Measurements from ENCODE around the gene NKD2.
A peak's percentile ranks its signal among the peaks of the same experiment; 100 is the strongest.

NKD2 gene

GRCh38 chr5:1062761-1063568 lies 54.4 kb downstream of the NKD2 start:
- Histone ChIP-seq H2AFZ (ENCODE audit: insufficient read depth, low read length, poor library complexity) (no peak overlapping the region), H3K9me3 (ENCODE audit: insufficient read depth, low read depth, low read length) (peaks cover 2% of the 10 kb centered on the region), H4K91ac (ENCODE audit: low read depth, low read length) (no peak overlapping the region), H3K4ac (ENCODE audit: low read depth, low read length) (no peak overlapping the region), H3K4me3 (ENCODE audit: low read depth, low read length) (no peak overlapping the region), H3K27ac (ENCODE audit: low read depth, low read length) (no peak overlapping the region), H2AK5ac (ENCODE audit: low read length) (no peak overlapping the region), H3K14ac (ENCODE audit: low read length) (no peak overlapping the region), H3K27me3 (ENCODE audit: insufficient read depth, low read length) (no peaks in the 10 kb centered on the region), H3K18ac (ENCODE audit: low read length) (no peak overlapping the region), H2BK5ac (ENCODE audit: low read depth, low read length, poor library complexity) (no peak overlapping the region), H3K79me2 (ENCODE audit: control insufficient read depth, insufficient read depth, low read length, poor library complexity) (no peaks in the 10 kb centered on the region), H3K79me1 (ENCODE audit: low read length) (no peaks in the 10 kb centered on the region), H3K4me2 (ENCODE audit: low read length) (no peak overlapping the region), H4K8ac (ENCODE audit: low read depth, low read length) (no peak overlapping the region), H3K23ac (ENCODE audit: low read length) (no peak overlapping the region), H3K36me3 (ENCODE audit: control insufficient read depth in 1 of 2, insufficient read depth in 2 of 2, low read length in 2 of 2) (peaks cover 12 to 16% of the 10 kb centered on the region in 2 experiments), H2BK120ac (ENCODE audit: insufficient read depth, low read length, poor library complexity) (no peak overlapping the region), H2BK12ac (ENCODE audit: low read length) (no peak overlapping the region), H4K12ac (ENCODE audit: low read depth, low read length) (no peak overlapping the region), H3K4me1 (ENCODE audit: control insufficient read depth in 1 of 2, insufficient read depth in 2 of 2, low read length in 2 of 2) (no peaks in the 10 kb centered on the region), H3K9ac (ENCODE audit: low read length) (no peak overlapping the region)
- WGBS (ENCODE audit: extremely low coverage, insufficient coverage, insufficient read length) = no CpG with 5 or more reads among the region's 36 CpGs
- no peak for DNase-seq

DNA sequence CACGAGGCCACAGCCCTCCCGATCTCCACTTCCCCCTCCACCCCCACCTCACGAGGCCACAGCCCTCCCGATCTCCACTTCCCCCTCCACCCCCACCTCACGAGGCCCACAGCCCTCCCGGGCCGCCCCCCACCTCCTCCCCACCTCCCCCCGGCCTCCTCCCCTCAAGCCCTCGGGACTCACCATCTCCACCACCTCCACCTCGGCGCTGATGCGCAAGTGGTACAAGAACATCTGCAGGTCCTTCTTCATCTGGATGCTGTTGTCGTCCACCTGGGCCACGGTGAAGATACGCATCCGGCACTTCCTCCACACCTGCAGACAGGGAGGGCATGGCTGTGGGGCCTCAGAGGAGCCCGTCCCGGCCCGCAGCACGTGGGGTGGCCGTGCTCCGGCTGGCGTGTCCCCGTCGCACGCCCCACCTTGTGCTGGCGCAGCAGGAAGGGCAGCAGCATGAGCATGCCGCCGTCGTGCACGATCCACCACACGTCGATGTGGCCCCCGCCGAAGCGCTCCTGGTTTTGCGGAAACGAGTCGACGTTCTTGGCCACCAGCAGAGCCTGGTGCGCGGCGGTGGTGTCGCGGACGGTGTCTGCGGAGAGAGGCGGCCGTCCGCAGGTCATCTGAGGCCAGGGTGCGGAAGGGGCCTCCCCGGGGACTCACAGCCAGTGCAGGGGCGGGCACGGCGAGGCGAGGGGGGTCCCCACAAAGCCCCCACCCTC lies 55.2 kb downstream of the NKD2 start:
- Histone ChIP-seq H3K18ac (ENCODE audit: low read length) (no peak overlapping the region), H2AFZ (ENCODE audit: insufficient read depth, low read length, poor library complexity) (no peak overlapping the region), H3K79me1 (ENCODE audit: low read length) (no peaks in the 10 kb centered on the region), H3K27ac (ENCODE audit: low read depth, low read length) (no peak overlapping the region), H3K79me2 (ENCODE audit: control insufficient read depth, insufficient read depth, low read length, poor library complexity) (no peaks in the 10 kb centered on the region), H3K4ac (ENCODE audit: low read depth, low read length) (no peak overlapping the region), H2BK5ac (ENCODE audit: low read depth, low read length, poor library complexity) (no peak overlapping the region), H3K4me3 (ENCODE audit: low read depth, low read length) (no peak overlapping the region), H2BK12ac (ENCODE audit: low read length) (no peak overlapping the region), H3K23ac (ENCODE audit: low read length) (no peak overlapping the region), H2AK5ac (ENCODE audit: low read length) (no peak overlapping the region), H3K14ac (ENCODE audit: low read length) (no peak overlapping the region), H4K8ac (ENCODE audit: low read depth, low read length) (no peak overlapping the region), H3K36me3 (ENCODE audit: control insufficient read depth in 1 of 2, insufficient read depth in 2 of 2, low read length in 2 of 2) (peaks cover 12 to 16% of the 10 kb centered on the region in 2 experiments), H4K91ac (ENCODE audit: low read depth, low read length) (no peak overlapping the region), H3K27me3 (ENCODE audit: insufficient read depth, low read length) (no peaks in the 10 kb centered on the region), H2BK120ac (ENCODE audit: insufficient read depth, low read length, poor library complexity) (no peak overlapping the region), H3K4me1 (ENCODE audit: control insufficient read depth in 1 of 2, insufficient read depth in 2 of 2, low read length in 2 of 2) (no peaks in the 10 kb centered on the region), H4K12ac (ENCODE audit: low read depth, low read length) (no peak overlapping the region), H3K4me2 (ENCODE audit: low read length) (no peak overlapping the region), H3K9me3 (ENCODE audit: insufficient read depth, low read depth, low read length) (peaks cover 2% of the 10 kb centered on the region), H3K9ac (ENCODE audit: low read length) (no peak overlapping the region)
- DNase-seq = no peak
- no CpG with 5 or more reads among the region's 56 CpGs for WGBS (ENCODE audit: extremely low coverage, insufficient coverage, insufficient read length)

- no peak overlapping the region for H2BK12ac ChIP-seq (ENCODE audit: low read length)
- no peak overlapping the region for H3K4ac ChIP-seq (ENCODE audit: low read depth, low read length)
- no peaks in the 10 kb centered on the region for H3K27me3 ChIP-seq (ENCODE audit: insufficient read depth, low read length)
- 100% methylated on average over 5 of the region's 49 CpGs for WGBS (ENCODE audit: extremely low coverage, insufficient coverage, insufficient read length)
- H4K12ac ChIP-seq (ENCODE audit: low read depth, low read length) = no peak overlapping the region
- H4K8ac ChIP-seq (ENCODE audit: low read depth, low read length) = no peak overlapping the region
- no peak overlapping the region for H3K18ac ChIP-seq (ENCODE audit: low read length)
- no peak overlapping the region for H4K91ac ChIP-seq (ENCODE audit: low read depth, low read length)
- no peak overlapping the region for H3K14ac ChIP-seq (ENCODE audit: low read length)
- no peak overlapping the region for H3K27ac ChIP-seq (ENCODE audit: low read depth, low read length)
- H3K23ac ChIP-seq (ENCODE audit: low read length) = no peak overlapping the region
- no peaks in the 10 kb centered on the region for H3K79me2 ChIP-seq (ENCODE audit: control insufficient read depth, insufficient read depth, low read length, poor library complexity)
- no peaks in the 10 kb centered on the region for H3K79me1 ChIP-seq (ENCODE audit: low read length)
- H2AFZ ChIP-seq (ENCODE audit: insufficient read depth, low read length, poor library complexity) = no peak overlapping the region
- no peak for DNase-seq
- H3K4me2 ChIP-seq (ENCODE audit: low read length) = no peak overlapping the region
- peaks cover 10 to 16% of the 10 kb centered on the region in 2 experiments for H3K36me3 ChIP-seq (ENCODE audit: control insufficient read depth in 1 of 2, insufficient read depth in 2 of 2, low read length in 2 of 2)
- H3K4me3 ChIP-seq (ENCODE audit: low read depth, low read length) = peak overlapping the region; percentile 17
- H2AK5ac ChIP-seq (ENCODE audit: low read length) = no peak overlapping the region
- H3K9ac ChIP-seq (ENCODE audit: low read length) = no peak overlapping the region
- H2BK5ac ChIP-seq (ENCODE audit: low read depth, low read length, poor library complexity) = no peak overlapping the region
- no peaks in the 10 kb centered on the region for H3K4me1 ChIP-seq (ENCODE audit: control insufficient read depth in 1 of 2, insufficient read depth in 2 of 2, low read length in 2 of 2)
- H2BK120ac ChIP-seq (ENCODE audit: insufficient read depth, low read length, poor library complexity) = no peak overlapping the region
- H3K9me3 ChIP-seq (ENCODE audit: insufficient read depth, low read depth, low read length) = peaks cover 2% of the 10 kb centered on the region
These were observed 56.0 kb downstream of the NKD2 start for GRCh38 chr5:1064383-1065142.

DNA sequence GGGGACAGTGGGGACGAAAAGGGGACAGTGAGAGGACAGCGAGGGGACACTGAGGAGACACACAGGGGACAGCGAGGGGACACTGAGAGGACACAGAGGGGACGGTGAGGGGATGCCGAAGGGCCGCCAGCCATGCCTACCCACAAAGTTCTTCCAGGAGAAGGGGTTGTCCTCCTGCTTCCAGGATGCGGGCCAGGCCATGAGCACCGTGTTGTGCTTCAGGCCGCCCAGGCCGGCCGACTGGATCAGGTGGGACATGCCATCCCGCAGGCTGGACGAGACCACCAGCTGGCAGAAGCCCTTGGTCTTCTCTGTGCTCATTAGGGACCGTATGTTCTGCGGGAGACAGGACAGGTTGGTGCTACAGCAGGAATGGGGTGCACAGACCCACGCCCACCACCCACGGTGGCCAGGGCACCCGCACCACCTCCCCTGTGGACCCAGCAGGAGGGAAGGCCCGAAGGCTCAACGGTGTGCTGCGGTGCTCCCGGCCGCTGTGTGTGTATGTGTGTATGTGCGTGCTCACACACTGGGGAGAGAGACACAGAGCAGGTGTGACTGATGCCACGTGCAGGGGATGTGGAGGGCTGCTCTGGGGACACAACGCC lies 56.6 kb downstream of the NKD2 start:
- Histone ChIP-seq H2AK5ac (ENCODE audit: low read length) (no peak overlapping the region), H3K4ac (ENCODE audit: low read depth, low read length) (no peak overlapping the region), H2BK120ac (ENCODE audit: insufficient read depth, low read length, poor library complexity) (no peak overlapping the region), H3K23ac (ENCODE audit: low read length) (no peak overlapping the region), H3K36me3 (ENCODE audit: control insufficient read depth in 1 of 2, insufficient read depth in 2 of 2, low read length in 2 of 2) (peaks cover 7 to 9% of the 10 kb centered on the region in 2 experiments), H3K4me1 (ENCODE audit: control insufficient read depth in 1 of 2, insufficient read depth in 2 of 2, low read length in 2 of 2) (no peaks in the 10 kb centered on the region), H3K4me3 (ENCODE audit: low read depth, low read length) (peak overlapping the region; percentile 33), H4K12ac (ENCODE audit: low read depth, low read length) (no peak overlapping the region), H3K18ac (ENCODE audit: low read length) (no peak overlapping the region), H3K4me2 (ENCODE audit: low read length) (no peak overlapping the region), H3K79me1 (ENCODE audit: low read length) (no peaks in the 10 kb centered on the region), H3K9me3 (ENCODE audit: insufficient read depth, low read depth, low read length) (peaks cover 2% of the 10 kb centered on the region), H3K79me2 (ENCODE audit: control insufficient read depth, insufficient read depth, low read length, poor library complexity) (no peaks in the 10 kb centered on the region), H2BK12ac (ENCODE audit: low read length) (no peak overlapping the region), H3K27ac (ENCODE audit: low read depth, low read length) (no peak overlapping the region), H3K9ac (ENCODE audit: low read length) (no peak overlapping the region), H2AFZ (ENCODE audit: insufficient read depth, low read length, poor library complexity) (no peak overlapping the region), H4K8ac (ENCODE audit: low read depth, low read length) (no peak overlapping the region), H4K91ac (ENCODE audit: low read depth, low read length) (no peak overlapping the region), H3K14ac (ENCODE audit: low read length) (no peak overlapping the region), H3K27me3 (ENCODE audit: insufficient read depth, low read length) (no peaks in the 10 kb centered on the region), H2BK5ac (ENCODE audit: low read depth, low read length, poor library complexity) (no peak overlapping the region)
- no CpG with 5 or more reads among the region's 26 CpGs for WGBS (ENCODE audit: extremely low coverage, insufficient coverage, insufficient read length)
- no peak for DNase-seq

All from trophoblast cell (in vitro differentiated cells and primary cell).